Vagina (tissue), 2 donors: ENCODE data around the gene TMEM44. TPM values are rescaled to one million over a fixed set of nuclear protein-coding genes. Genes with fewer than 3 reads are reported as not detected.

Source experiments
- DNase-seq, 2 donors: peaks; one replicate each; pipeline ENCODE4 v3.0.0-alpha.2; 2017; ENCODE audit errors: extremely low spot score in 2 of 2
- H3K27ac ChIP-seq: fragments of 200-600 bp; sonication (generic); one replicate; pipeline ENCODE4 v1.5.1; 2019
- H3K27me3 ChIP-seq: fragments of 200-600 bp; sonication (generic); one replicate; pipeline ENCODE4 v1.5.1; 2019
- H3K36me3 ChIP-seq, 2 donors: fragments of 200-600 bp; sonication (generic); one replicate each; pipeline ENCODE4 v1.5.1; 2017 to 2019
- H3K4me1 ChIP-seq: fragments of 200-600 bp; sonication (generic); one replicate; pipeline ENCODE4 v1.5.1; 2019
- H3K4me3 ChIP-seq, 2 donors: fragments of 200-600 bp; sonication (generic); 1 replicate in 1 of 2; 2 replicates in 1 of 2; pipeline ENCODE4 v1.5.1; 2016 to 2019
- H3K9me3 ChIP-seq: fragments of 200-600 bp; sonication (generic); one replicate; pipeline ENCODE4 v1.5.1; 2019
- POLR2A ChIP-seq, 2 donors: fragments of 450-650 bp; IDR thresholded peaks; one replicate each; pipeline ENCODE4 v1.6.1; 2017; ENCODE audit warnings: antibody characterized with exemption in 2 of 2, mild to moderate bottlenecking in 2 of 2, moderate library complexity in 2 of 2
- POLR2AphosphoS5 ChIP-seq, 2 donors: sonication (generic); formaldehyde crosslinking; IDR thresholded peaks; one replicate each; pipeline ENCODE4 v1.9.0; 2017; ENCODE audit warnings: antibody characterized with exemption in 2 of 2, mild to moderate bottlenecking in 2 of 2, low read depth in 1 of 2; ENCODE audit not compliant: insufficient read depth in 1 of 2
- intact Hi-C: fragments of 100-400 bp; cut with DNase I; formaldehyde crosslinking; loops from one replicate; pipeline ENCODE4 v1.15.1; 2023
- total RNA-seq: library from RNA; depleted of rRNA; stranded (reverse); fragments of >200 nt; gene quantifications from one replicate; pipeline ENCODE4 v1.2.3, GENCODE V29; 2016
- TF ChIP-seq, protein P1 (sequence below), 3 experiments: fragments of 450-650 bp in 2 of 3; fragments of 200-600 bp in 1 of 3; sonication (generic) in 1 of 3; IDR thresholded peaks; one replicate each; pipeline ENCODE4 v1.5.1; 2017 to 2019; ENCODE audit warnings: antibody characterized with exemption in 3 of 3, mild to moderate bottlenecking in 2 of 3, moderate library complexity in 2 of 3

The TMEM44 gene
- total RNA-seq, 1 donor from 2014 or later = 11.0 TPM

- H3K9me3 ChIP-seq = no peaks in the 10 kb centered on the region
- no peak for DNase-seq
- no peaks in the 10 kb centered on the region for H3K4me1 ChIP-seq
- TF ChIP-seq POLR2AphosphoS5 (IDR thresholded peaks at IDR 0.05; ENCODE audit: insufficient read depth in 1 of 2, low read depth in 1 of 2) (no peak), POLR2A (IDR thresholded peaks at IDR 0.05) (no peak)
- TF ChIP-seq, protein P1, sequence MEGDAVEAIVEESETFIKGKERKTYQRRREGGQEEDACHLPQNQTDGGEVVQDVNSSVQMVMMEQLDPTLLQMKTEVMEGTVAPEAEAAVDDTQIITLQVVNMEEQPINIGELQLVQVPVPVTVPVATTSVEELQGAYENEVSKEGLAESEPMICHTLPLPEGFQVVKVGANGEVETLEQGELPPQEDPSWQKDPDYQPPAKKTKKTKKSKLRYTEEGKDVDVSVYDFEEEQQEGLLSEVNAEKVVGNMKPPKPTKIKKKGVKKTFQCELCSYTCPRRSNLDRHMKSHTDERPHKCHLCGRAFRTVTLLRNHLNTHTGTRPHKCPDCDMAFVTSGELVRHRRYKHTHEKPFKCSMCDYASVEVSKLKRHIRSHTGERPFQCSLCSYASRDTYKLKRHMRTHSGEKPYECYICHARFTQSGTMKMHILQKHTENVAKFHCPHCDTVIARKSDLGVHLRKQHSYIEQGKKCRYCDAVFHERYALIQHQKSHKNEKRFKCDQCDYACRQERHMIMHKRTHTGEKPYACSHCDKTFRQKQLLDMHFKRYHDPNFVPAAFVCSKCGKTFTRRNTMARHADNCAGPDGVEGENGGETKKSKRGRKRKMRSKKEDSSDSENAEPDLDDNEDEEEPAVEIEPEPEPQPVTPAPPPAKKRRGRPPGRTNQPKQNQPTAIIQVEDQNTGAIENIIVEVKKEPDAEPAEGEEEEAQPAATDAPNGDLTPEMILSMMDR (IDR thresholded peaks at IDR 0.05) = no peak
- H3K36me3 ChIP-seq = no peaks in the 10 kb centered on the region
- H3K4me3 ChIP-seq = no peak overlapping the region
- no peaks in the 10 kb centered on the region for H3K27me3 ChIP-seq
- no peak overlapping the region for H3K27ac ChIP-seq
- intact Hi-C loops = no loop called here
These were observed 16.0 kb downstream of the TMEM44 start for GRCh38 chr3:194617143-194617671.

GRCh38 chr3:194615226-194615625 lies 18.0 kb downstream of the TMEM44 start:
- H3K9me3 ChIP-seq = no peaks in the 10 kb centered on the region
- intact Hi-C loops = no loop called here
- no peak for DNase-seq
- H3K4me3 ChIP-seq = no peak overlapping the region
- H3K4me1 ChIP-seq = no peaks in the 10 kb centered on the region
- TF ChIP-seq POLR2A (IDR thresholded peaks at IDR 0.05) (no peak), POLR2AphosphoS5 (IDR thresholded peaks at IDR 0.05; ENCODE audit: insufficient read depth in 1 of 2, low read depth in 1 of 2) (no peak)
- TF ChIP-seq, protein P1 (IDR thresholded peaks at IDR 0.05) = no peak
- no peaks in the 10 kb centered on the region for H3K27me3 ChIP-seq
- H3K27ac ChIP-seq = no peak overlapping the region
- no peaks in the 10 kb centered on the region for H3K36me3 ChIP-seq

GRCh38 chr3:194612221-194612620 lies 21.0 kb downstream of the TMEM44 start:
- no peaks in the 10 kb centered on the region for H3K36me3 ChIP-seq
- H3K4me3 ChIP-seq = no peak overlapping the region
- no peak for TF ChIP-seq POLR2AphosphoS5 (IDR thresholded peaks at IDR 0.05; ENCODE audit: insufficient read depth in 1 of 2, low read depth in 1 of 2)
- TF ChIP-seq, protein P1 (IDR thresholded peaks at IDR 0.05) = no peak
- TF ChIP-seq POLR2A (IDR thresholded peaks at IDR 0.05) = no peak
- intact Hi-C loops = no loop called here
- H3K4me1 ChIP-seq = no peaks in the 10 kb centered on the region
- no peak for DNase-seq
- no peaks in the 10 kb centered on the region for H3K9me3 ChIP-seq
- H3K27ac ChIP-seq = no peak overlapping the region
- no peaks in the 10 kb centered on the region for H3K27me3 ChIP-seq

DNA sequence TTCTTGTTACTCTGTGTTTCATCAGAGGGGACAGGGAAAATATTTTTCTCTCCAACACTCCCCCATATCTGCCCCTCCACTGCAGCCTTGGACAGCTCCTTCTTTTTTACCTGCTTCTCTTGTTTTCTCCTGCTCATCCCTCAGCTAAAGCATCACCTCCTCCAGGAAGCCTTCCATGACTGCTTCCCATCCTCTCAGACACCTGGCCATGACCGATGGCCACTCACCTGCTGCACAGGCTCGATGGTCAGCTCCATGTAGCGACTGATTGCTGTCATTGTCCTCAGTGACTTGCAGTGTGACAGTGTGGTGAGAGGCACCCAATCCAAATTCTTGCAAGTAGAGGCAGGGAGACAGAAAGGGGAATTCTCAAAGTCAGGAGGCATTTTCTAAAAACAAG lies 22.5 kb downstream of the TMEM44 start:
- TF ChIP-seq POLR2AphosphoS5 (IDR thresholded peaks at IDR 0.05; ENCODE audit: insufficient read depth in 1 of 2, low read depth in 1 of 2) = no peak
- no peak for TF ChIP-seq POLR2A (IDR thresholded peaks at IDR 0.05)
- TF ChIP-seq, protein P1 (IDR thresholded peaks at IDR 0.05) = no peak
- no peak overlapping the region for H3K27ac ChIP-seq
- no peaks in the 10 kb centered on the region for H3K4me1 ChIP-seq
- H3K9me3 ChIP-seq = no peaks in the 10 kb centered on the region
- no peaks in the 10 kb centered on the region for H3K36me3 ChIP-seq
- intact Hi-C loops = no loop called here
- no peak overlapping the region for H3K4me3 ChIP-seq
- no peak for DNase-seq
- no peaks in the 10 kb centered on the region for H3K27me3 ChIP-seq

DNA sequence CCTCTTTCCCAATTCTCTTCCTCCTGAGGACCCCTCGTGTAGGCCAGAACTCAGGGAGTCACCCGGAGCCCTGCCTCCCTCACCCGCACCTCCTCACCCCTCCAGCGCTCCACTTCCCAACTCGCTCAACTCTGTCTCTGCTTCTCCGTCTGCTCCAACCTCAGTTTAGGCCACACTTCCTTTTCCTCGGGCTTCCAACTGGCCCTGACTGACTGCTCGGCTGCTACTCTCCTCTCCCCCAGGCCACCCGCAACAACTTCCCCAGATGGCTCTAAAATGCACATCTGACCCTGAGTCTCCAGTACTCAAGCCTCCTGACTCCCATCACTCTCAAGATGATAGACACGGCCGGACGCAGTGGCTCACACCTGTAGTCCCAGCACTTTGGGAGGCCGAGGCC lies 23.6 kb downstream of the TMEM44 start:
- intact Hi-C loops = no loop called here
- no peak overlapping the region for H3K27ac ChIP-seq
- DNase-seq = no peak
- TF ChIP-seq POLR2A (IDR thresholded peaks at IDR 0.05) (no peak), POLR2AphosphoS5 (IDR thresholded peaks at IDR 0.05; ENCODE audit: insufficient read depth in 1 of 2, low read depth in 1 of 2) (no peak)
- TF ChIP-seq, protein P1 (IDR thresholded peaks at IDR 0.05) = no peak
- H3K4me1 ChIP-seq = no peaks in the 10 kb centered on the region
- no peak overlapping the region for H3K4me3 ChIP-seq
- no peaks in the 10 kb centered on the region for H3K36me3 ChIP-seq
- no peaks in the 10 kb centered on the region for H3K27me3 ChIP-seq
- H3K9me3 ChIP-seq = no peaks in the 10 kb centered on the region
